Endodermal cell (in vitro differentiated cells): ENCODE measurements around the gene BCL2. TPM values are rescaled to one million over a fixed set of nuclear protein-coding genes. Genes with fewer than 3 reads are reported as not detected.

Experiments
- DNase-seq: peaks from one replicate; pipeline ENCODE4 v3.0.0-alpha.2; 2017
- H3K27ac ChIP-seq: 2 replicates; pipeline ENCODE4 v1.5.1; 2013; ENCODE audit warnings: mild to moderate bottlenecking, low read depth, low read length, moderate library complexity
- H3K27me3 ChIP-seq: 2 replicates; pipeline ENCODE4 v1.6.1; 2013; ENCODE audit warnings: mild to moderate bottlenecking, low read length, moderate library complexity; ENCODE audit not compliant: insufficient read depth, control insufficient read depth, poor library complexity, severe bottlenecking
- H3K36me3 ChIP-seq: 2 replicates; pipeline ENCODE4 v1.7.0; 2013; ENCODE audit warnings: mild to moderate bottlenecking, low read length, moderate library complexity; ENCODE audit not compliant: control insufficient read depth, insufficient read depth
- H3K4me1 ChIP-seq: one replicate; pipeline ENCODE4 v1.7.0; 2013; ENCODE audit warnings: low read length; ENCODE audit not compliant: control insufficient read depth, insufficient read depth
- H3K4me3 ChIP-seq: 2 replicates; pipeline ENCODE4 v1.5.1; 2013; ENCODE audit warnings: mild to moderate bottlenecking, low read length, moderate library complexity
- H3K9ac ChIP-seq: 2 replicates; pipeline ENCODE4 v1.6.1; 2013; ENCODE audit warnings: mild to moderate bottlenecking, low read length, moderate library complexity; ENCODE audit not compliant: poor library complexity, severe bottlenecking; ENCODE audit errors: extremely low read depth
- H3K9me3 ChIP-seq: 2 replicates; pipeline ENCODE4 v1.6.1; 2013; ENCODE audit warnings: mild to moderate bottlenecking, low read length, moderate library complexity; ENCODE audit not compliant: control insufficient read depth
- H3K27ac Mint-ChIP-seq: 2 replicates; pipeline ENCODE4 v1.8.0; 2020; ENCODE audit warnings: mixed read lengths
- H3K27me3 Mint-ChIP-seq: 2 replicates; pipeline ENCODE4 v1.8.0; 2021; ENCODE audit warnings: mild to moderate bottlenecking, mixed read lengths; ENCODE audit not compliant: insufficient read depth
- H3K36me3 Mint-ChIP-seq: 2 replicates; pipeline ENCODE4 v1.8.0; 2020; ENCODE audit warnings: low read depth, mixed read lengths
- H3K4me1 Mint-ChIP-seq: 2 replicates; pipeline ENCODE4 v1.8.0; 2020; ENCODE audit warnings: mixed read lengths
- H3K4me3 Mint-ChIP-seq: 2 replicates; pipeline ENCODE4 v1.8.0; 2020; ENCODE audit warnings: mild to moderate bottlenecking, moderate library complexity, mixed read lengths
- H3K9me3 Mint-ChIP-seq: 2 replicates; pipeline ENCODE4 v1.8.0; 2020; ENCODE audit warnings: mild to moderate bottlenecking, mixed read lengths
- CTCF ChIP-seq: fragments of 200-600 bp; sonication (generic); conservative IDR thresholded peaks from 2 replicates; pipeline ENCODE4 v1.5.0; 2021; ENCODE audit warnings: antibody characterized with exemption, mild to moderate bottlenecking
- WGBS, 2 experiments: methylation state at CpG; one replicate each; pipeline versions ENCODE4 v1.1.5 to v1.1.7; 2013; ENCODE audit warnings: missing lambda C conversion rate in 2 of 2, mixed read lengths in 1 of 2; ENCODE audit not compliant: insufficient coverage in 1 of 2, insufficient read length in 1 of 2; 5-methylcytosine and 5-hydroxymethylcytosine counted together
- total RNA-seq, 2 donors: library from RNA; stranded (reverse); fragmentation: NEBNext Ultra II Directional in 1 of 2; extraction: Animal tissue kit (Norgen Biotek cat#: 25700) in 1 of 2; gene quantifications; 2 replicates in 1 of 2; 3 replicates in 1 of 2; pipeline ENCODE4 v1.2.1, GENCODE V29; 2021

The BCL2 gene
- total RNA-seq, 2 donors from 2014 or later = 1.4 to 2.3 TPM

GRCh38 chr18:63112706-63113105 lies 206.9 kb downstream of the BCL2 start:
- Mint-ChIP-seq H3K9me3 (no peaks in the 10 kb centered on the region), H3K4me3 (no peak overlapping the region), H3K27ac (no peak overlapping the region), H3K4me1 (no peaks in the 10 kb centered on the region), H3K27me3 (peaks cover 5% of the 10 kb centered on the region), H3K36me3 (no peaks in the 10 kb centered on the region)
- no peak for TF ChIP-seq CTCF
- no peaks in the 10 kb centered on the region for H3K9me3 ChIP-seq
- no peaks in the 10 kb centered on the region for H3K27me3 ChIP-seq
- WGBS, 2 experiments = 89 to 100% methylated on average over 5 of the region's 5 CpGs
- H3K4me3 ChIP-seq = no peak overlapping the region
- no peaks in the 10 kb centered on the region for H3K4me1 ChIP-seq
- no peaks in the 10 kb centered on the region for H3K36me3 ChIP-seq
- H3K27ac ChIP-seq = no peak overlapping the region
- no peak overlapping the region for H3K9ac ChIP-seq
- no peak for DNase-seq

GRCh38 chr18:63111671-63112402 lies 207.7 kb downstream of the BCL2 start:
- Histone ChIP-seq H3K9ac (no peak overlapping the region), H3K4me1 (no peaks in the 10 kb centered on the region), H3K27ac (no peak overlapping the region), H3K4me3 (no peak overlapping the region), H3K9me3 (no peaks in the 10 kb centered on the region), H3K27me3 (no peaks in the 10 kb centered on the region), H3K36me3 (no peaks in the 10 kb centered on the region)
- H3K27ac Mint-ChIP-seq = no peak overlapping the region
- H3K36me3 Mint-ChIP-seq = no peaks in the 10 kb centered on the region
- WGBS, 2 experiments = 69 to 83% methylated on average over 2 of the region's 4 CpGs
- no peaks in the 10 kb centered on the region for H3K4me1 Mint-ChIP-seq
- no peak for TF ChIP-seq CTCF
- no peak overlapping the region for H3K4me3 Mint-ChIP-seq
- no peaks in the 10 kb centered on the region for H3K9me3 Mint-ChIP-seq
- DNase-seq = no peak
- peaks cover 5% of the 10 kb centered on the region for H3K27me3 Mint-ChIP-seq

GRCh38 chr18:63109802-63110201 lies 209.8 kb downstream of the BCL2 start:
- H3K27ac Mint-ChIP-seq = no peak overlapping the region
- no peaks in the 10 kb centered on the region for H3K9me3 Mint-ChIP-seq
- Histone ChIP-seq H3K36me3 (no peaks in the 10 kb centered on the region), H3K9me3 (no peaks in the 10 kb centered on the region), H3K9ac (no peak overlapping the region), H3K27me3 (no peaks in the 10 kb centered on the region), H3K27ac (no peak overlapping the region), H3K4me1 (no peaks in the 10 kb centered on the region), H3K4me3 (no peak overlapping the region)
- H3K4me1 Mint-ChIP-seq = no peaks in the 10 kb centered on the region
- WGBS, 2 experiments = 80 to 89% methylated on average over 4 of the region's 4 CpGs
- no peak for DNase-seq
- H3K4me3 Mint-ChIP-seq = no peak overlapping the region
- H3K36me3 Mint-ChIP-seq = no peaks in the 10 kb centered on the region
- no peaks in the 10 kb centered on the region for H3K27me3 Mint-ChIP-seq
- TF ChIP-seq CTCF = no peak
